ENCODE measurements around the gene GPR15LG.

- TF ChIP-seq, protein P1, sequence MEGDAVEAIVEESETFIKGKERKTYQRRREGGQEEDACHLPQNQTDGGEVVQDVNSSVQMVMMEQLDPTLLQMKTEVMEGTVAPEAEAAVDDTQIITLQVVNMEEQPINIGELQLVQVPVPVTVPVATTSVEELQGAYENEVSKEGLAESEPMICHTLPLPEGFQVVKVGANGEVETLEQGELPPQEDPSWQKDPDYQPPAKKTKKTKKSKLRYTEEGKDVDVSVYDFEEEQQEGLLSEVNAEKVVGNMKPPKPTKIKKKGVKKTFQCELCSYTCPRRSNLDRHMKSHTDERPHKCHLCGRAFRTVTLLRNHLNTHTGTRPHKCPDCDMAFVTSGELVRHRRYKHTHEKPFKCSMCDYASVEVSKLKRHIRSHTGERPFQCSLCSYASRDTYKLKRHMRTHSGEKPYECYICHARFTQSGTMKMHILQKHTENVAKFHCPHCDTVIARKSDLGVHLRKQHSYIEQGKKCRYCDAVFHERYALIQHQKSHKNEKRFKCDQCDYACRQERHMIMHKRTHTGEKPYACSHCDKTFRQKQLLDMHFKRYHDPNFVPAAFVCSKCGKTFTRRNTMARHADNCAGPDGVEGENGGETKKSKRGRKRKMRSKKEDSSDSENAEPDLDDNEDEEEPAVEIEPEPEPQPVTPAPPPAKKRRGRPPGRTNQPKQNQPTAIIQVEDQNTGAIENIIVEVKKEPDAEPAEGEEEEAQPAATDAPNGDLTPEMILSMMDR (IDR thresholded peaks at IDR 0.05; ENCODE audit: insufficient read depth, low read length, poor library complexity, severe bottlenecking): no peak
- TF ChIP-seq EZH2phosphoT487 (conservative IDR thresholded peaks at IDR 0.05; ENCODE audit: low read length): no peak
Measured at GRCh38 chr10:84211566-84211965, 38.0 kb downstream of the GPR15LG start.

Measured in SU-DHL-6 (cell line).